Activated CD4-positive, alpha-beta T cell treated with anti-CD3 and anti-CD28 coated beads for 24 hours (primary cell): ENCODE measurements around the gene WNT9B.

Experiments
- DNase-seq, 2 donors: peaks; one replicate each; pipeline ENCODE4 v3.0.0-alpha.2; 2020; ENCODE audit warnings: low read depth in 2 of 2

Gene WNT9B, protein sequence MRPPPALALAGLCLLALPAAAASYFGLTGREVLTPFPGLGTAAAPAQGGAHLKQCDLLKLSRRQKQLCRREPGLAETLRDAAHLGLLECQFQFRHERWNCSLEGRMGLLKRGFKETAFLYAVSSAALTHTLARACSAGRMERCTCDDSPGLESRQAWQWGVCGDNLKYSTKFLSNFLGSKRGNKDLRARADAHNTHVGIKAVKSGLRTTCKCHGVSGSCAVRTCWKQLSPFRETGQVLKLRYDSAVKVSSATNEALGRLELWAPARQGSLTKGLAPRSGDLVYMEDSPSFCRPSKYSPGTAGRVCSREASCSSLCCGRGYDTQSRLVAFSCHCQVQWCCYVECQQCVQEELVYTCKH

DNA sequence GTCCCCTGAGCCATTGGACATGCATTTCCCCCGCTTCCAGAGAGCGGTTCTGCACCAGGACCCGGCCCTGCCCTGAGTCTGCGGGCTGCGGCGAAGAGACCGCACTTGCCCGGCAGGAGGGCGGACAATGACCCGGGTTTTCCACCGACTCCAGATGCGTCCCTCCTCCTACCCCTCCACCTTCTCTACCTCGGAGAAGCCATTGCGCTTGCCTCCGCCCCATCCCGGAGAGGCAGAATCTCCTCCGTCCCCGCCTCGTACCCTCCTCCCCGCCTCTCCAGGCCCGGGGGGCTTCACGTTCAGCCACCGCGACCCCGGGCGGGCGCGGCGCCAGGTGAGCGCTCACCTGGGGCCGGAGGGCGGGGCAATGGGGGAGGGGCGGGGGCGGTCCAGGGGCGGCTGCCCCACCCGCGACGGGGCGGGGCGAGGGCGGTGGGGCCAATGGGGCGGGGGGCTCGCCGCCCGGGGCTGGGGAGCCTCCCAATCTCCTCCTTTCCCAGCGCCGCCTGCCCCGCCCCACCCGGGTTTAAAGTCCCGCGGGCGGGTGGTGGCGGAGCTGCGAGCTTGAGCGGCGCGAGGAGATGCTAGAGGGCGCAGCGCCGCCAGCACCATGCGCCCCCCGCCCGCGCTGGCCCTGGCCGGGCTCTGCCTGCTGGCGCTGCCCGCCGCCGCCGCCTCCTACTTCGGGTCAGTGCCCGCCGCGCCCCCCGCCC is at the start of gene WNT9B:
Gene WNT9B, plus strand, starts transcription at position 555 of the 713 bp plus-strand sequence. Its CDS starts 56 bp downstream, at position 611.
- DNase-seq: no peak

DNA sequence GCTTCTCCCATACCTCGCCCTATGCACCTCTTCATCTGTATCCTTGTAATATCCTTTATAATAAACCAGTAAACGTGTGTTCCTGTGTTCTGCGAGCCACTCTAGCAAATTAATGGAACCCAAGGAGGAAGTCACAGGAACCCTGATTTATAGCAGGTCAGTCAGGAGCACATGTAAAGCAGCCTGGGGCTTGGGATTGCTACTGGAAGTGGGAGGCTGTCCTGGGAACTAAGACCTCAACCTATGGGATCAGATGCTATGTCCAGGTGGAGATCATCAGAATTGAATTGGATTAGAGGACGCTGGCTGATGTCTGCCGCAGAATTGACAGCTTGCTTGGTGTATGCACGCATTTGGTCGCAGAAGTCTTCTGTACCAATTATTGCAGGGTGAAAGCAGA is 48.6 kb upstream of the WNT9B start:
- DNase-seq: no peak

DNA sequence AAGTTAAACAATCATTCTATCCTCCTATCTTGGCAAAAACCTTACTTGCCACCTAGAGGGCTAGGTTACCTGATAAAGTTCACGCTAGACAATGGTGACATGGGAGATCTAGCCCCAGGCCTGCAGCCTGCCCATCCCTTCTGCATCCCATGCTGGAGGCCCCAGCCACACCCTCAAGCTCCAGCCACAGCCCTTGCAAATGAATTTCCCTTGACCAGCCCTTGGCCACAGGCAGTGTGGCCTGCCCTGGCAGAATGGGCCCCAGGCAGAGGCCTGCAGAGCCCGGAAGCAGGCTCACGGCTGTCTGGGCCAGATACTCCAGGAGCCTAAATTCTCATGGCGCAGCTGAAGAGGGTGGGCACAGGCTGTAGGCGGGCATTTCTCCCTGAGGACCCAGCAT is 47.8 kb upstream of the WNT9B start:
- no peak for DNase-seq

DNA sequence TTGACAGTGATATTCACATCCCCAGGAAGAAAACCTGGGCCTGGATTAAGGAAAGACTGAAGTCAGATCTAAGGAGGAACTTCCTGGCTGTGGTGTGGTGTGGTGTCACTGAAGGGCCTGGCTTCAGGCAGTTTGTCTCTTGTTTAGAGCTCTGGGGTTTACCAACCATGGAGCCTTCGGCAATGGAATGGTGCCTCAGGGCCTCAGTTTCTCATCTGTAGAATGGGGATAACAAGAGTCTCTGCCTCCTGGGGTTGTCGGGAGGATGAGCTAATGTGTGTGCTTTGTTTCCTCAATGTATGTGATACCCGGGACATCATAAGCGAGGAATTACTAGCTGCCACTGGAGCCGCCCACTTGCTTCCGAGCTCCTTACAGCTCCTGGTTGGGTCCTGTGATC is 45.6 kb upstream of the WNT9B start:
- DNase-seq: no peak

DNA sequence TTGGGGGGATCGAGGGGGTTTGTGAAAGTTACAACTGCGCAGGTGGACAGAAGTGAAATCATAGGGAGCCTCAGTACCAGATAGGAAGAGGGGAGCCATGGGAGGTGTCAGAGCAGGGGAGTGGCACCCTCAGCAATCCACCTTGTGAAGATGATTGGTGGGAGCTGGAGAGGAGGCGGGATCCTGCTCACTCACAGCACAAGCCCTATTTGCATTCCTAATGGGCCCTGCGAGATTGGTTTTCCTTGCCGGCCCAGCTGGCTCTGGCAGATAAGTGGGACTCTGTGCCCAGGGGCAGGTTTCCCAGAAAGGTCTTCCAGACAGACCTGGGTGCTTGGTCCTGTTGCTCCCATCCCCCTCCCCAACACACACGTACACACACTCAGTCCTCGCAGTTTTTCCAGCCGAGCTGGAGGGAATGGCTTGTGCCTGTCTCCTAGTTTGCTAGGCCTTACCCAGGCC is 42.2 kb upstream of the WNT9B start:
- no peak for DNase-seq

DNA sequence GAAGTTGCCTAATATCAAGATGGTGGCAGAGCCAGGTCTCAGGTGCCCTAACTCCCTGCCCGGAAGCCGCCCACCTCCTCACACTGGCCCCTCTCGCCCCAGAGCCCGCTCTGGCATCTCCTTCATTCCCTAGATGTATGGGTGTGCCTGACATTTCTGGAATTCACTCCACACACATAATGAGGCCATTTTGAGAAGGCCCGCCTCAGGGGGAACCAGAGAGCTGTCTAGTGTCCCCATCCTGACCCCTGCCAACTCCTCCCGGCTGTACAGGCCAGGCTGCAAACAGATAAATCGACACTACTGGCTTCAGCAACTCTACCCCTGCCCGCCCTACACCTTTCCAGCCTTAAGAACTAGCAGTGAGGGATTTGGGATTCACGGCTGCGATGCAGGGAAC is 40.5 kb upstream of the WNT9B start:
- no peak for DNase-seq

DNA sequence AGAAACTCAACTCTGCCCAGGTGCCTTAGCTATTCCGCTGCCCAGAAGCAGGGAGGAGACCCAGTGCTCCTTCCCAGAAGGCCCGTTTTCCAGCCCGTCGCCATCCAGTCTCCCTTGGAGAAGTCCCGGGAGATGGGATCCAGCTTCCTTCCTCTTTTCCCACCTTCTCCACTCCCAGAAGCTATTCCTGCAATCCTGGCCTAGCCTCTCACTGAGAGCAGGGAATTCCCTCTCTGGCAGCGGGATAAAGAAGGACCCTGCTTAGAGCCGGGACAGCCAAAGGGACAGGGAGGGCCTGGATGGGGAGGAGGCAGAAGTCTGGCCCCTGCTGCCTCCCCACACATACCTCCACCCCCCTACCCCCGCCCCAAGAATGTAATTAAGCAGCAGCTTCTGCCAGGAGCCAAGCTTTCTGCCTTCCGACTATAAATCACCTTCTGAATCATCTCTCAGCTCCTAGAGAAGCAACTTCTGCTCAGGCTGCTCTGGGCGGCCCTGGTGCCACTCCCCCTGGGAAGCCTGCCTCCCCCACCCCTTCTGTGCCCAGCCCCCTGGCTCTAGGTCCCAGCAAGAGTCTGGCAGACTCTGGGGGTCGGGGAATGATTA is 39.3 kb upstream of the WNT9B start:
- no peak for DNase-seq

DNA sequence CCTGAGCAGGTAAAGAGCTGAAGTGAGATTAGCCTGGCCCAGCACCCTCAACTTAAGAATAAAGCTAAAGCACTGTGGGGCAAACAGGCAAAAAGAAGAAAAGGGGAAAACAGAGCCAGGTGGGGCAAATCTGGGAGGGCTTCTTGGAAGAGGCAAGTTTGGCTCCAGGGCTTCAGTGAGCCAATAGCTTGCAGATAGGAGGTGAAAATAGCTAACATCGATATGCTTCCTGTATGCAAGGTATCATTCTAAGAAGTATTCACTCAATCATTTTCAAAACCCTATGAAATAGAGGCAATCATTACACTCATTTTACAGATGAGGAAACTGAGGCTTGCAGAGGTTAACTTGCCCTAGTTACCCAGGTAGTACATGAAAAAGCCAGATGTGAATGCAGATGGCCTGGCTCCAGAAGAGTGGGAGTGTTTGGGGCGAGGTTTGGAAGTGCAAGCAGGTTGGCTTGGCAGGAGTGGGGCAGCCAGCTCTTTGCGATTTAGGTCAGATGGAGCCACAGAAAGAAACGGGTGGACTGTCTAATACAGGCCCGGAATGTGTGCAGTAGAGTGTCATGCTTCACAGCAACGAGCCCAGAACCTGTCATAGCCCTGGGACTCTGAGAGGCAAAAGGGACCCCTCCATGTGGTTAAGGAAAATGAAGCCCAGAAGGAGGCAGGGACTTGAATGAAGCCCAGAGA is 38.6 kb upstream of the WNT9B start:
- no peak for DNase-seq

DNA sequence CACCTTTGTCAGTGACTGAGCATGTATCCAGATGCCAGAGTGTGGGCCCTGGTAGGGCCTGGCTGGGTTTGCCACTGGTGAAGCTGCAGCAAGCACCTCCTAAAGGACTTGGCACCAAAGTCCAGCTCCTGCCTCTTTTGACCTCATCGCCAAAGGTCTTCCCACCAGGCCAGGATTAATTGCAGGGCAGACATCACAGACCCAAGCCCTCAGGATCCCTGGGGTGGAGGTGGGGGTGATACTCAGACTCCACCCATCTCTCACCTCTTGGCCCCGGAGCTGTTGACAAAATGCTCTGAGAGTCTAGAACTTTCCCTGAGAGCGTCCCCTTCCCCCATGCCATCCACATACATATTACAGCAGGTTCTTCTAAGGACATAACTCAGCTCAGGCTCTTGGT is 37.5 kb upstream of the WNT9B start:
- no peak for DNase-seq

DNA sequence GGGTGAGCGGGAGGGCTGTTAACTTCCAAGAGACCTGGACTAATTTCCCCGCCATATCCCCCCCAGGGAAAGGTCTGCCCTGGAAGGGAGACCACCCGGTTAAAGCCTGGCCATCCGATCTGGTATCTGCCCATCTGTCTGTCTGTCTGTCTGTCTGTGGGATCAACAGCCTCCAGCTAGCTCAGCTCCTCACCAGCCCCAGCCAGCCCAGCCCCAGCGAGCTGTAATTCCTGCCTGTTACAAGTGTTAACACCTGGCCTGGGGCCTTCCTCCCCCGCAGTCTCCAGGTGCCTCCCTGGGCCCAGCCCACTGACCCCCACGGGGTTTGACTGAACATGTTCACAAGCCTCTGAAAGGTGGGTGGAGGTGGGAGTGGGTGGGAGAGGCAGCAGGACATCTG is 36.9 kb upstream of the WNT9B start:
- no peak for DNase-seq

DNA sequence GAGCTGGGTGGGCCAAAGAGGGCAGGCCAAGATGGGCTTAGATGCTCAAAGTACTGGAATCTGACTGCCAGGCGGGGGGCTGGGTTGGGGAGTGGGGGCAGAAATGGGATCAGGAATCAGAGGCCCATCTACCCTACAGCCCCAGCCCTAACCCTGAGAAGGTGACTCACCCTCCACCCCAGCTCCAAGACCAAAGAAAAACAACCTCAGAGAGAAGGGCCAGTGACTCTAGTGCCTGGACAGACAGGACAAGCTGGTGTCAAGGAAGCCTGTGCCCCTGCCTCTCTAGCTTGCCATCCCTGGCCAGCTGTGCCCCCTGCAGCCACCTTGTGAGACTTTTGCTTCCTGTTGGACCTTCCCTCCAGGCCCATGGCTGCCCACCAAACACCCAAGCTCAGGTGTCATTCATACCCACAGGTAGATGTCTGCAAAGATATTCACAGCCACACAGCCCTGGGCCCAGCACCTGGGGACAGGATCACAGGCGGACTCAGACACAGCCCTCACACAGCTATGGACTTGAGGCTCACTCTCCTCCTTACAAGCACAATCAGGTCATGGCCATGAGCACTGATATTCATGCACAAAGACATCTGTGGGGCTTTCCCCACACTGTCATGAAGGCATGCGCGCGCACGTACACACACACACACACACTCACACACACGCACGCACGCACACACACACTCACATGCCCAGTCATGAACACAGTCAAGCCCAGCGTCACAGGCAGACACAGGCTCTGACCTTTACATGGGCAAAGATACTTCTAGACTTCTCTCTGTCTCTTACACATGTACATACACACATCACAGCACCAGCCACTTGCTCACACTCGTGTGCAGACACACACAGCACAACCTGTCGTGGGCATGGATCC is 35.7 kb upstream of the WNT9B start:
- no peak for DNase-seq

DNA sequence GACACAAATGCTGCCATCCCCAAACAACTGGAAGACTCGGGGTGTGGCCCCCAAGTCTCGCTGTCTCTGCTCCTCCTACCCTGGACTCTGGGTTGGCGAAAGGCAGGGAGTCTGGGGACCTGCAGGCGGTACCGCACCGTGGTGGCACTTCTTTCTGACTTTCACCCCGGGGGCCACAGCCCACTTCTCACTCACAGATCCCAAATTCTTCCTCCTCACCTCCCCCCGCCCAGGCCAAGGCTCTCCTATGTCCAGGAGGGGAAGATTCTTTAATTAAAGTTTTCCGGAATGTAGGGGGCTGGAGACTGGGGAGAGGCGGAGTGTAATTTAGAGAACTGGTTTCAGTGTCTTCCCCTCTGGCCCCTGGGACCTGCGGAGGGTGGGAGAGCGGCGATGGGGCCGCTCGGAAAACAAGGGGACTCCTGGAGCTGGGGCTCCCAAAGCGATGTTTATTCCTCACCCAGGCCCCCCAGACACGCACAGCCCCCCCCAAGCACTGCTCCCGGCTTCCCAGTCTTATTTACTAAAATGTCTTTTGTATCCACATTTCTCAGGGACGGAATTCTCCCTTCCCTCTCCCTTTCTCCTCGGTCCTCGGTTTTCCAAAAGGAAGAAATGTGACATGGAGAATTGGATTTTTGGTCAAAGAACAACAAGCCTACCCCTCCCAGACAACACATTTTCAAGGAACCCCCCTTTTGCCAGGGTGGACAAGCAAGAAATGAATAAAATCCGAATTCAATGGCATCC is 34.1 kb upstream of the WNT9B start:
- no peak for DNase-seq

DNA sequence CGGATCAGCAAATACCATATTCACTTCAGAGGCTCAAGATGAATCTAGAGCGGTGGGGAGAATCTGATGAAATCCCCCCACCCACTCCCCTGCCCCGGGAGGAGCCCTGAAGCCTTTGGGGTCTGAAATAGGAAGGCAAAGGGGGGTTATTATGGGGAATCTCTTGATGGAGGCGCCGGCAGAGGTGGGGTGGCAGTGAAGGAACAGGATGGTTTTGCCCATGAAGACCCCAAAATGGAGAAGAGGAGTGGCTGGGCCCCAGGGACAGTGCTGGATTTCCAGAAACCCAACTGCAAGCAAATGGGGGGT is 33.5 kb upstream of the WNT9B start:
- no peak for DNase-seq

DNA sequence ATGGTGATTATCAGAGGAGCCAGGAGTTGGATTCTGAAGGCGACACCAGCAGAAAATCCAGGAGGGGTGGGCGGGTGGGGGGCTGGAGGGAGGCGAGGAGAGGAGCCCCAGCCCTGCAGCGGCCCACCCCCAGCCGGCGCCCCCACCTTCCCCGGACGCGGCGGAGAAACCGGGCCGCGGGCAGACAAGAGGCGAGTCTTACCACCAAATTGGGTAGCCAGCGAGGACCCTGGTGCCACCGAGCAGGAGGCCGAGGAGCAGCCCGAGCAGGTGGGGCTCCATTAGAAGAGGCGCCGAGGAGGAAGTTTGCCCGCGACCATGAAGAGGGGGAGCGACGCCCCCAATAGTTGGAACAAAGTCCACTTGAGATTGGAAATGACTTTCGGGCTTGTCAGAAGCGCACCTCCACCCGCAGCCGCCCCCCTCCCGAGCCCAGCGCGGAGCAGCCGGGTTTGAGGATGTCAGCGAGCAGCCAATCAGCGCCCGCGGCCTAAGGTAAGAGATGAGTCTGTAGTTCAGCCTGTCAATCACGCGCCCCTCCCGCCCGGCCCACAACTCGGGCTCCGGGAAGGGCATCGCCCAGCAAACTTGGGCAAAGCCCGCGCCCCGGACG is 33.0 kb upstream of the WNT9B start, which contains the start of gene WNT3:
Gene WNT3, minus strand, starts transcription at position 377 of the 613 bp plus-strand sequence. Its CDS starts 95 bp downstream, at position 282.
- peak in 1 of 2 donors; percentile 48 for DNase-seq

DNA sequence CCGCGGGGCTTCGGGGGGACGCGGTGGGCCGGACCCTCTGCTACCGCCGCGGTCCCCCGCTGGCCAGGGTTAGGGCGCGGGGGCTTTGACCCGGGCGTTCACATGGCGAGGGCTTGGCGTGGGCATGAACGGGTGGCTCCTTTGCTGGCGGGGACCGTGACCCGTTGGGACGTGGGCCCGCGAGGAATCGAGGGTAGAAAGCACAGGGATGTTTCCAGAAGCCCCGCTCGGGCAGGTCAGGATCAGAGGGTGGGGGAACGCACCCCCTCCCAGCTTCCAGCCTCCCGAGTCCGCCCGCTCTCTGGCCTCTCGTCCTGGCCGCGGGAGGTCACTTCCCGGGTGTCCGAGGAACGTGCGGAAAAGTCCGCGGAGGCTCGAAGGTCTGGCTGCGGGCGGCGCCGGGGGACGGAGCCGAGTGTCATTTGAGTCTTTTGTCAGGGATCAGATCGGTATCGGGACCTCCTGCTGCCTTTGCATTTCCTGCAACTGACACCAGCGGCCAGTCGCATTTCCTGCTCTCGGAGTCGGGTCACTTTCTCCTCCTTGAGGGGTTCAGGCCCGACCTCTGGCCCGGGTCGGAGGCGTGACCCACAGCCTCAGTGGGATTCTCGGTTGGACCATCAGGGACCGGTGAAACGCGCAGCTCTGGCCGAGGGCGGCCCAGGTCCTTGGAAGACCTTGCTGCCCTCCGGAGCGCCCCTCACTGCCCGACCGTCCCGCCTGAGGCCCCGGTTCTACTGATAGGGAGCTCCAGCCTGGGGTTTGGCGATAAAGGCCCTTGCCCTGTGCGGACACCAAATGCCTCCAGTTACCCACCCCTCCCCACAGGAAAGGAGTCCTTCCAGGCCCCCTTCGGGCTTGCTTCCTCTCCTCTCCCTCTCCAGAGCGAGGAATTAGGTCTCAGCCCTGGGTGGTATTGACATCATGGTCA is 32.2 kb upstream of the WNT9B start:
- no peak for DNase-seq

DNA sequence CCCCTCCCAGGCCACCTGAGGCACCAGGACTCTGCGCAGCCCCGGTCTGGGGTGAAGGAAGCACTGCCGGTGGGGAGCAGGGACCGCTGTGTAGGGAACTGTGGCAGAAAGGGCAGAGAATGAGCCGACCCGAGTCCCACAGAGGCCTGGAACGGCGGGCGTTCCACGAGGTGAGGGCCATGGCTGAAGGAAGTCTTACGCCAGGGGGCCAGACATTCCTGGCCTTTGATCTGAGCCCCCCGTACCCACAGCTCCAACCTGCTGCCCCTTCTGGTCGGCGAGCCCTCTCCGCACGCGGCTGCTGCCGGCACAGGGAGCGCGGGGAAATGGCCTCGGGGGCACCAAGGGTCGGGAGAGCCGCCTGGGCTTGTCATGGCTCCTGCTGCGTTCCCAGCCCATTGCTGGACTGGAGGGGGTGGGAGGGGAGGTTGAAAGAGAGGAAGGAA is 31.5 kb upstream of the WNT9B start:
- no peak for DNase-seq

DNA sequence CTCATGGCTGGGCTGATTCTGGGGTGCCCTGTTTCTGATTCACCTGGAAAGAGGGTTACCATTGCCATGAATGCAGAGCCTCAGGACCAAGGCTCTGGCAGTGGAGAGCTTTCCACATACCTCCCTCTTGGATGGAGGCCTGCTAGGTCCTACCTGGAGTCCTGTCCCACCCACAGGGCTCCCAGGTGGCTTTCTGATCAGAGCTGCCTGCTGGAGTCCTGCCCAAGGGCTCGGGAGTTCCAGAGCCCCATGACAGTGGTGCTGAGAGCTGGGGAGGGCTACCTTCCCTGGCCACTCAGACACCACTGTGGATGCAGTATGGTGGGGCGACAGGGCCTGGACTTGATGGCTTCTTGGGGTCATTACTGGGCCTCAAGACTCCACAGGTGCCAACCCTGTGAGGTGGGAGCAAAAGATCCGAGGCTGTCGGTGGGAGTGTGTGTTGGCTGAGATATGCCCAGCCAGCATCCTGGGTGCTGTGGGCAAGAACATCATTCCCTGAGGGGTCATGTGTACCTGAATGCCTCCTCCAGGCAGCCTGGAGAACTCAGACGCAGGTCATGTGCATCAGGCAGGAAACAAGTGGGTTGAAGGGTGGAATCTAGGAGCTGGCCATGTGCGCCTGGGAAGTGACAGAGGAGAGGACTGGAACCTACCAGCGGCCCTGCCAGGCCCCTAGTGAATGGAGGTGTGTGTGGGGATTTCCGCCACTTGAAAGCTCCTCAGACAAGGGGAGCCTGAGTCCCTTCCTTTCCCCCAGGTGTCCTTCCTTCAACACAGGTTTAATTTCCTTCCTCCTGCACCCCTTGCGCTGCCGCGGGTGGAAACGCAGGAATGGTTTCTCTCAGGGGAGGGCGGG is 30.6 kb upstream of the WNT9B start:
- DNase-seq: no peak
